OCI-LY1 (cell line): ENCODE results near the gene CTNNBL1.

ENCODE experiments used
- CTCF ChIP-seq: fragments of 200-600 bp; sonication (generic), shearing (Covaris generic); IDR thresholded peaks from 2 replicates; pipeline ENCODE4 v1.5.1; 2017; ENCODE audit warnings: mild to moderate bottlenecking, antibody characterized with exemption, low read length, moderate library complexity, mixed read lengths
- EZH2 ChIP-seq: fragments of 200-600 bp; sonication (generic), shearing (Covaris generic); IDR thresholded peaks from 2 replicates; pipeline ENCODE4 v1.8.0; 2017; ENCODE audit warnings: borderline replicate concordance, mixed run types, mild to moderate bottlenecking, antibody characterized with exemption, low read length, moderate library complexity, mixed read lengths

GRCh38 chr20:37759052-37759553 lies 65.3 kb downstream of the CTNNBL1 start:
- no peak for TF ChIP-seq CTCF
- TF ChIP-seq EZH2, result no peak
